Esophagus squamous epithelium (tissue), 4 donors: ENCODE measurements around the gene FNIP2.

Source experiments
- CTCF ChIP-seq, 6 experiments: fragments of 450-650 bp in 4 of 6; fragments of 200-600 bp in 2 of 6; sonication (generic) in 2 of 6; IDR thresholded peaks; one replicate each; pipeline ENCODE4 v1.5.1; 2016 to 2019; ENCODE audit warnings: antibody characterized with exemption in 6 of 6, mild to moderate bottlenecking in 4 of 6, moderate library complexity in 4 of 6
- POLR2A ChIP-seq, 4 donors: fragments of 450-650 bp; IDR thresholded peaks; one replicate each; pipeline ENCODE4 v1.6.1; 2017; ENCODE audit warnings: antibody characterized with exemption in 4 of 4, mild to moderate bottlenecking in 4 of 4, moderate library complexity in 3 of 4

GRCh38 chr4:158891256-158891655 lies 122.4 kb downstream of the FNIP2 start:
- TF ChIP-seq CTCF (IDR thresholded peaks at IDR 0.05) (no peak), POLR2A (IDR thresholded peaks at IDR 0.05) (no peak)
